Esophagus muscularis mucosa (tissue), 4 donors: Measurements from ENCODE around the gene P2RY13. TPM values are rescaled to one million over a fixed set of nuclear protein-coding genes. Genes with fewer than 3 reads are reported as not detected.

Experiments used
- DNase-seq: peaks from one replicate; pipeline ENCODE4 v3.0.0-alpha.2; 2017; ENCODE audit errors: extremely low spot score
- H3K27ac ChIP-seq, 4 donors: fragments of 200-600 bp; sonication (generic); replicated peaks in 1 of 4; 1 replicate in 3 of 4; 2 replicates in 1 of 4; pipeline ENCODE4 v1.5.1; 2016 to 2019; ENCODE audit warnings: mild to moderate bottlenecking in 1 of 4
- H3K27me3 ChIP-seq, 4 donors: fragments of 200-600 bp; sonication (generic); one replicate each; pipeline versions ENCODE4 v1.5.1 to v1.6.0; 2016 to 2019
- H3K36me3 ChIP-seq, 4 donors: fragments of 200-600 bp; sonication (generic); one replicate each; pipeline ENCODE4 v1.5.1; 2016 to 2019
- H3K4me1 ChIP-seq, 4 donors: fragments of 200-600 bp; sonication (generic); one replicate each; pipeline ENCODE4 v1.5.1; 2016 to 2019
- H3K4me3 ChIP-seq, 4 donors: fragments of 200-600 bp; sonication (generic); 1 replicate in 2 of 4; 2 replicates in 2 of 4; pipeline ENCODE4 v1.5.1; 2016 to 2019; ENCODE audit warnings: mild to moderate bottlenecking in 4 of 4, moderate library complexity in 1 of 4
- H3K9me3 ChIP-seq, 4 donors: fragments of 200-600 bp; sonication (generic); 1 replicate in 3 of 4; 2 replicates in 1 of 4; pipeline ENCODE4 v1.5.1; 2016 to 2019
- CTCF ChIP-seq, 3 experiments: fragments of 200-600 bp in 2 of 3; fragments of 450-650 bp in 1 of 3; sonication (generic) in 2 of 3; IDR thresholded peaks; one replicate each; pipeline ENCODE4 v1.5.1; 2017 to 2019; ENCODE audit warnings: antibody characterized with exemption in 3 of 3, mild to moderate bottlenecking in 2 of 3, moderate library complexity in 1 of 3
- EP300 ChIP-seq: sonication (generic); formaldehyde crosslinking; IDR thresholded peaks from one replicate; pipeline ENCODE4 v1.6.1; 2017; ENCODE audit warnings: antibody characterized with exemption
- POLR2A ChIP-seq: fragments of 450-650 bp; IDR thresholded peaks from one replicate; pipeline ENCODE4 v1.6.1; 2017; ENCODE audit warnings: antibody characterized with exemption, moderate library complexity, mild to moderate bottlenecking, low read depth
- POLR2AphosphoS5 ChIP-seq, 2 donors: sonication (generic); formaldehyde crosslinking; IDR thresholded peaks; one replicate each; pipeline ENCODE4 v1.6.1; 2017; ENCODE audit warnings: antibody characterized with exemption in 2 of 2
- WGBS: methylation state at CpG from one replicate; pipeline ENCODE4 v1.1.5; 2018; 5-methylcytosine and 5-hydroxymethylcytosine counted together
- intact Hi-C: fragments of 100-400 bp; cut with DNase I; formaldehyde crosslinking; loops from one replicate; pipeline ENCODE4 v1.15.1; 2023
- total RNA-seq, 4 donors: library from RNA; depleted of rRNA; stranded (reverse); fragments of >200 nt; gene quantifications; one replicate each; pipeline versions ENCODE4 v1.1.0 to v1.2.1, GENCODE V29; 2016

Gene P2RY13
- total RNA-seq, 4 donors from 2014 or later: 0.80 to 2.0 (median 1.4) TPM

DNA sequence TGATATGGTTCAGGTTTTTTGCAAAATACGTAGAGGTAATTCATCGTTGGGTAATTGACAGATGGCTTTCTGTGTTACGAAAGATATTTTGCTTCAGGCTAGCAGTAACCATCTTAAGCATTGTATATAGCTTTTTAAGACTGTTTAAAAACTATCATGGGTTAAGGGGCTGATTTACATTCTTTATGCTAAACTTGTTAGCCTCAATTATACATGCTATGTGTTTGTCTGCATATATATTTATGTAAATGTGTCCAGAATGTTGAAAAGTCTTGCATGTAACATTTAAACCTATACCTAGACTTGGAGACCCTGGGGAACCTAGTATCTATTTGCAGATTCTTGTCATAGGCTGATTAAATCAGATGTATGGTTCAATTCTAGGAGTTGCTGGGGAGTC is 39.9 kb downstream of the P2RY13 start:
- no peaks in the 10 kb centered on the region for H3K4me1 ChIP-seq
- TF ChIP-seq POLR2AphosphoS5 (IDR thresholded peaks at IDR 0.05): no peak
- no peak for TF ChIP-seq POLR2A
- 54% methylated on average over 3 of the region's 3 CpGs for WGBS
- no peaks in the 10 kb centered on the region for H3K36me3 ChIP-seq
- no peak for DNase-seq
- H3K27ac ChIP-seq: no peak overlapping the region
- intact Hi-C loops: no loop called here
- H3K9me3 ChIP-seq: no peaks in the 10 kb centered on the region
- no peak overlapping the region for H3K4me3 ChIP-seq
- no peaks in the 10 kb centered on the region for H3K27me3 ChIP-seq

DNA sequence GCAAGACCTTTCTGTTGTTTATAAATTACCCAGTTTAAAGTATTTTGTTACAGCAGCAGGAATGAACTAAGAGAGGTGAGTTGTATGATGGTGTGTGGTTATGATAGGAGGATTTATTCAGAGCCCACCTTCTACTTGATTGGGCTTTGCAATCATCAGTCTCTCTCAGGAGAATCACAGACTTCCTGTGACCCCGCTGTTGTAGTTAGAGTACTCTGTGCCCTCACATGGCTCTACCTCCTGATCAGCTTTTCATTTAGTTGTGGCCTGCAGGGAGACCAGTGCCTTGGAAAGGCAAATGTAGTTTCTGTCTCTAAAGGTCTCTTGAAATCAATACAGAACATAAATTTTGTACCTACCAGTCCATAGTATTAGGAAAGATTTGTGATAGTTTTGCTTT is 43.4 kb downstream of the P2RY13 start:
- H3K27ac ChIP-seq: no peak overlapping the region
- no peak overlapping the region for H3K4me3 ChIP-seq
- intact Hi-C loops: no loop called here
- H3K9me3 ChIP-seq: no peaks in the 10 kb centered on the region
- H3K36me3 ChIP-seq: no peaks in the 10 kb centered on the region
- 75% methylated on average over 1 of the region's 1 CpG for WGBS
- H3K27me3 ChIP-seq: no peaks in the 10 kb centered on the region
- TF ChIP-seq POLR2AphosphoS5 (IDR thresholded peaks at IDR 0.05): no peak
- TF ChIP-seq POLR2A: no peak
- no peak for TF ChIP-seq CTCF (IDR thresholded peaks at IDR 0.05)
- TF ChIP-seq EP300: no peak
- no peak for DNase-seq
- peaks cover 0 to 31% (median 17%) of the 10 kb centered on the region in 4 donors for H3K4me1 ChIP-seq

- no peak for DNase-seq
Measured at GRCh38 chr3:151283907-151284461, 45.4 kb downstream of the P2RY13 start.

DNA sequence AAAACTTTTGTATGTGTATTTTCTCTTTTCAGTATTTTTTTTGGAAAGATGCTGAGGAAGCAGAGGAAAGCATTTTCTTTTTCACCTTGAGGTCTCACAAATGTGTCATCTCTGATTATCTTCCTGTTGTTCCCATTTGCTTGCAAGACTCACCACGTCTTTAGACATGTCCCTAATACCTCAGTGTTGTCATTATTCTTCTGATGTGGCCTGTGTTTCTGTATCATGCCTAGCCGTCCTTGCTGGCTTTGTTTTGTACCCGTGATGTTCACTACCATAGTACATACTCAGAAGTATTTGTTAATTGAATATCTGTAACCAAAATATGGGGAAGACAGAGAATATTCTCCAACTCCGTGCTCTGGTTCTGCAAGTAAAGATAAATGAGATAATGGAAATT is 46.0 kb downstream of the P2RY13 start:
- no peak for DNase-seq
- intact Hi-C loops: loop anchor here (1.0 to 2.0 kb wide), 2 partner anchors 56 to 115 kb away; no protein-coding TSS in a partner anchor
- peak overlapping the region in 3 of 4 donors; percentile 24 to 48 (median 43) for H3K27ac ChIP-seq
- H3K27me3 ChIP-seq: no peaks in the 10 kb centered on the region
- no peak for TF ChIP-seq POLR2A
- no peak for TF ChIP-seq POLR2AphosphoS5 (IDR thresholded peaks at IDR 0.05)
- no peak for TF ChIP-seq CTCF (IDR thresholded peaks at IDR 0.05)
- no peak for TF ChIP-seq EP300
- WGBS: 56% methylated on average over 4 of the region's 4 CpGs
- no peaks in the 10 kb centered on the region for H3K36me3 ChIP-seq
- H3K9me3 ChIP-seq: no peaks in the 10 kb centered on the region
- H3K4me1 ChIP-seq: peaks cover 0 to 43% (median 19%) of the 10 kb centered on the region in 4 donors
- no peak overlapping the region for H3K4me3 ChIP-seq

More at GRCh38 chr3:151283907-151284461, 45.4 kb downstream of the P2RY13 start:
- WGBS: 42% methylated on average over 5 of the region's 5 CpGs
- Histone ChIP-seq H3K36me3 (no peaks in the 10 kb centered on the region), H3K27me3 (no peaks in the 10 kb centered on the region), H3K4me3 (no peak overlapping the region), H3K9me3 (no peaks in the 10 kb centered on the region), H3K27ac (peak overlapping the region in 3 of 4 donors; percentile 24 to 48 (median 43)), H3K4me1 (peaks cover 0 to 37% (median 19%) of the 10 kb centered on the region in 4 donors)
- intact Hi-C loops: loop anchor here (1.0 to 2.0 kb wide), 2 partner anchors 57 to 115 kb away; no protein-coding TSS in a partner anchor
- TF ChIP-seq POLR2A (no peak), POLR2AphosphoS5 (IDR thresholded peaks at IDR 0.05) (no peak), EP300 (no peak), CTCF (IDR thresholded peaks at IDR 0.05) (no peak)

GRCh38 chr3:151282921-151283320 is 46.4 kb downstream of the P2RY13 start:
- TF ChIP-seq CTCF (IDR thresholded peaks at IDR 0.05) (peak; percentile 62 to 72 (median 66)), EP300 (no peak), POLR2A (no peak)
- Histone ChIP-seq H3K9me3 (no peaks in the 10 kb centered on the region), H3K4me1 (peaks cover 0 to 45% (median 19%) of the 10 kb centered on the region in 4 donors), H3K27me3 (no peaks in the 10 kb centered on the region), H3K36me3 (no peaks in the 10 kb centered on the region), H3K4me3 (no peak overlapping the region), H3K27ac (peak overlapping the region in 1 of 4 donors; percentile 55)
- 0% methylated on average over 1 of the region's 1 CpG for WGBS
- intact Hi-C loops: loop anchor here (1.0 to 2.0 kb wide), 2 partner anchors 56 to 114 kb away; no protein-coding TSS in a partner anchor
- no peak for DNase-seq
